CD14-positive monocyte (primary cell): ENCODE results near the gene CHST11. TPM values are rescaled to one million over a fixed set of nuclear protein-coding genes. Genes with fewer than 3 reads are reported as not detected.

ENCODE experiments used
- DNase-seq, 3 donors: peaks; one replicate each; pipeline ENCODE4 v3.0.0-alpha.2; 2011 to 2022
- H2AFZ ChIP-seq: 2 replicates; pipeline ENCODE4 v1.6.0; 2012; ENCODE audit warnings: mild to moderate bottlenecking, low read depth, low read length, inconsistent platforms; ENCODE audit not compliant: insufficient read depth, poor library complexity, severe bottlenecking
- H3K27ac ChIP-seq, 2 donors: 1 replicate in 1 of 2; 2 replicates in 1 of 2; pipeline ENCODE4 v1.5.1; 2012 to 2013; ENCODE audit warnings: low read length in 2 of 2, control low read depth in 1 of 2, inconsistent platforms in 1 of 2, low read depth in 1 of 2, mild to moderate bottlenecking in 1 of 2
- H3K27me3 ChIP-seq, 2 donors: one replicate each; pipeline versions ENCODE4 v1.6.0 to v1.6.1; 2011 to 2013; ENCODE audit warnings: low read length in 2 of 2; ENCODE audit not compliant: control insufficient read depth in 2 of 2, insufficient read depth in 2 of 2
- H3K36me3 ChIP-seq, 2 donors: replicated peaks in 1 of 2; 1 replicate in 1 of 2; 2 replicates in 1 of 2; pipeline versions ENCODE4 v1.5.1 to v1.6.1; 2012 to 2013; ENCODE audit warnings: low read length in 2 of 2, control low read depth in 1 of 2, inconsistent platforms in 1 of 2, mild to moderate bottlenecking in 1 of 2; ENCODE audit not compliant: insufficient read depth in 2 of 2, control insufficient read depth in 1 of 2
- H3K4me1 ChIP-seq, 2 donors: 1 replicate in 1 of 2; 2 replicates in 1 of 2; pipeline versions ENCODE4 v1.5.1 to v1.6.1; 2012 to 2013; ENCODE audit warnings: low read length in 2 of 2, control low read depth in 1 of 2, inconsistent platforms in 1 of 2, mild to moderate bottlenecking in 1 of 2, moderate library complexity in 1 of 2; ENCODE audit not compliant: insufficient read depth in 2 of 2, control insufficient read depth in 1 of 2
- H3K4me2 ChIP-seq: replicated peaks from 2 replicates; pipeline ENCODE3; 2012; ENCODE audit warnings: low read length, moderate library complexity, mild to moderate bottlenecking; ENCODE audit not compliant: poor library complexity, severe bottlenecking; ENCODE audit errors: extremely low read depth
- H3K4me3 ChIP-seq, 3 experiments: fragments of 200-600 bp in 1 of 3; sonication (generic) in 1 of 3; replicated peaks in 1 of 3; 1 replicate in 2 of 3; 2 replicates in 1 of 3; pipeline ENCODE4 v1.5.1; 2011 to 2013; ENCODE audit warnings: low read length in 3 of 3, mild to moderate bottlenecking in 3 of 3, control low read depth in 2 of 3, low read depth in 2 of 3, inconsistent platforms in 1 of 3, moderate library complexity in 1 of 3
- H3K79me2 ChIP-seq: 2 replicates; pipeline ENCODE4 v1.6.0; 2012; ENCODE audit warnings: mild to moderate bottlenecking, control low read depth, inconsistent platforms, low read length, moderate library complexity; ENCODE audit not compliant: insufficient read depth
- H3K9ac ChIP-seq: 2 replicates; pipeline ENCODE4 v1.6.0; 2017; ENCODE audit warnings: low read length, mild to moderate bottlenecking; ENCODE audit not compliant: insufficient read depth, poor library complexity, severe bottlenecking
- H3K9me3 ChIP-seq, 2 donors: replicated peaks in 1 of 2; 1 replicate in 1 of 2; 2 replicates in 1 of 2; pipeline versions ENCODE4 v1.5.1 to v1.6.1; 2012 to 2013; ENCODE audit warnings: low read length in 2 of 2, control low read depth in 1 of 2; ENCODE audit not compliant: control insufficient read depth in 1 of 2, insufficient read depth in 1 of 2
- H4K20me1 ChIP-seq: 2 replicates; pipeline ENCODE4 v1.6.0; 2012; ENCODE audit warnings: mild to moderate bottlenecking, low read length, control low read depth, moderate library complexity; ENCODE audit not compliant: insufficient read depth
- H3K27ac Mint-ChIP-seq, 7 donors: one replicate each; pipeline ENCODE4 v1.8.0; 2020; ENCODE audit warnings: mild to moderate bottlenecking in 7 of 7, mixed read lengths in 7 of 7, moderate library complexity in 6 of 7, inconsistent platforms in 2 of 7
- H3K27me3 Mint-ChIP-seq, 3 donors: one replicate each; pipeline ENCODE4 v1.8.0; 2021 to 2022; ENCODE audit warnings: low read depth in 3 of 3, mild to moderate bottlenecking in 3 of 3, mixed read lengths in 3 of 3, moderate library complexity in 3 of 3, inconsistent platforms in 1 of 3
- H3K36me3 Mint-ChIP-seq, 2 donors: one replicate each; pipeline ENCODE4 v1.8.0; 2020; ENCODE audit warnings: mixed read lengths in 2 of 2, inconsistent platforms in 1 of 2, mild to moderate bottlenecking in 1 of 2
- H3K4me1 Mint-ChIP-seq: one replicate; pipeline ENCODE4 v1.8.0; 2020; ENCODE audit warnings: mild to moderate bottlenecking, mixed read lengths
- H3K4me3 Mint-ChIP-seq, 2 donors: one replicate each; pipeline ENCODE4 v1.8.0; 2020; ENCODE audit warnings: mild to moderate bottlenecking in 2 of 2, mixed read lengths in 2 of 2, moderate library complexity in 1 of 2
- H3K9me3 Mint-ChIP-seq, 7 donors: one replicate each; pipeline ENCODE4 v1.8.0; 2020 to 2022; ENCODE audit warnings: mixed read lengths in 7 of 7, mild to moderate bottlenecking in 6 of 7, moderate library complexity in 6 of 7, inconsistent platforms in 2 of 7
- CTCF ChIP-seq: fragments of 200-600 bp; IDR thresholded peaks from one replicate; pipeline ENCODE4 v1.8.0; 2022; ENCODE audit warnings: antibody characterized with exemption, mild to moderate bottlenecking
- WGBS: methylation state at CpG from one replicate; pipeline ENCODE4 v1.1.5; 2013; ENCODE audit warnings: missing lambda C conversion rate; ENCODE audit not compliant: insufficient coverage; 5-methylcytosine and 5-hydroxymethylcytosine counted together
- intact Hi-C, 2 donors: fragments of 100-400 bp; cut with micrococcal nuclease; formaldehyde crosslinking; loops; one replicate each; pipeline versions ENCODE4 v1.15.0 to v1.15.1; 2023
- polyA plus RNA-seq, 3 donors: library from polyadenylated mRNA; depleted of rRNA in 1 of 3; unstranded in 2 of 3; stranded (reverse) in 1 of 3; fragments of 300-500 nt in 2 of 3; fragments of >200 nt in 1 of 3; fragmentation: Illumina TruSeq in 2 of 3; gene quantifications; 1 replicate in 2 of 3; 2 replicates in 1 of 3; pipeline ENCODE4 v1.2.3, GENCODE V29; 2012 to 2021

The CHST11 gene
- polyA plus RNA-seq, 3 donors: 44.4 to 66.6 (median 48.4) TPM

DNA sequence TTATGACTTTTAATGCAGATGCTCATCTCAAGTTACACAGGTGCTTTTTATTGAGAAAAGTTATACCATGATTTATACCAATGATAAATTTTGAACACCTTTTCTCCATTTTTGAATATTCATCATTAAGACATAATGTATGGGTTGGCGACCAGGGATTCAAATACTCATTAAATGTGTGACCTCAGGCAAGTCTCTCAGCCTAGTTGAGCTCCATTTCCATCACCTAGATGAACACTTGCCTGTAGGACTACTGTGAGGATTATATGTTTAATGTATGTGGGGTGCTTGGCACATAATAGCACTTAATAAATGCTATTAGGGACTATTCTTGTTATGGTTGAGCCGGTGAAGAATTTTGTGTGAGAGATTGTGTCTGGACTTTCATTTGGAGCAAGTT lies 228.6 kb downstream of the CHST11 start:
- Histone ChIP-seq H4K20me1 (peaks cover 12% of the 10 kb centered on the region), H3K9ac (no peak overlapping the region), H3K36me3 (no peaks in the 10 kb centered on the region), H3K27ac (peak overlapping the region in 1 of 2 donors; percentile 83), H3K79me2 (peaks cover 98% of the 10 kb centered on the region), H3K4me3 (no peak overlapping the region), H3K9me3 (no peaks in the 10 kb centered on the region), H3K4me1 (peaks cover 96 to 100% of the 10 kb centered on the region in 2 donors), H3K27me3 (no peaks in the 10 kb centered on the region), H2AFZ (no peak overlapping the region), H3K4me2 (no peak overlapping the region)
- Mint-ChIP-seq H3K4me3 (no peak overlapping the region), H3K9me3 (peaks cover 0 to 4% (median 0%) of the 10 kb centered on the region in 7 donors), H3K27me3 (no peaks in the 10 kb centered on the region), H3K27ac (peak overlapping the region in 4 of 7 donors; percentile 78 to 96 (median 90)), H3K4me1 (peaks cover 96% of the 10 kb centered on the region), H3K36me3 (peaks cover 6 to 10% of the 10 kb centered on the region in 2 donors)
- intact Hi-C loops: loop anchor here in 1 of 2 donors (5.0 kb wide), 1 partner anchor 33 kb away; no protein-coding TSS in a partner anchor
- WGBS: no CpG with 5 or more reads among the region's 2 CpGs
- TF ChIP-seq CTCF: no peak
- no peak for DNase-seq

GRCh38 chr12:104686196-104686595 lies 229.4 kb downstream of the CHST11 start:
- Histone ChIP-seq H3K79me2 (peaks cover 98% of the 10 kb centered on the region), H3K9ac (no peak overlapping the region), H3K4me1 (peaks cover 96 to 100% of the 10 kb centered on the region in 2 donors), H2AFZ (no peak overlapping the region), H3K9me3 (no peaks in the 10 kb centered on the region), H3K27me3 (no peaks in the 10 kb centered on the region), H3K36me3 (no peaks in the 10 kb centered on the region), H3K4me3 (no peak overlapping the region), H4K20me1 (peaks cover 12% of the 10 kb centered on the region), H3K27ac (peak overlapping the region; percentile 15 to 83), H3K4me2 (no peak overlapping the region)
- Mint-ChIP-seq H3K27me3 (no peaks in the 10 kb centered on the region), H3K27ac (peak overlapping the region; percentile 83 to 96 (median 92)), H3K36me3 (peaks cover 9 to 13% of the 10 kb centered on the region in 2 donors), H3K4me3 (no peak overlapping the region), H3K4me1 (peaks cover 96% of the 10 kb centered on the region), H3K9me3 (peaks cover 0 to 4% (median 0%) of the 10 kb centered on the region in 7 donors)
- no peak for TF ChIP-seq CTCF
- 100% methylated on average over 2 of the region's 3 CpGs for WGBS
- peak in 2 of 3 donors; percentile 18 to 37 for DNase-seq
- intact Hi-C loops: loop anchor here in 1 of 2 donors (5.0 kb wide), 1 partner anchor 34 kb away; no protein-coding TSS in a partner anchor
